ENCODE results near the gene PCDHGA6. TPM values are rescaled to one million over a fixed set of nuclear protein-coding genes. Genes with fewer than 3 reads are reported as not detected.

The PCDHGA6 gene
- total RNA-seq, 2 experiments from 2014 or later: 0.05 to 0.14 TPM

Other genes starting within 250 kb of the PCDHGA6 start
- not detected for gene PCDHB5, start 238.7 kb upstream of the PCDHGA6 start, total RNA-seq
- gene PCDHB6, start 223.8 kb upstream of the PCDHGA6 start, total RNA-seq: not detected
- not detected for gene PCDHB7, start 201.2 kb upstream of the PCDHGA6 start, total RNA-seq
- not detected for gene PCDHB8, start 196.1 kb upstream of the PCDHGA6 start, total RNA-seq
- gene PCDHB16, start 191.5 kb upstream of the PCDHGA6 start, total RNA-seq: not detected
- gene PCDHB9, start 186.7 kb upstream of the PCDHGA6 start, total RNA-seq: not detected
- not detected for gene PCDHB10, start 181.5 kb upstream of the PCDHGA6 start, total RNA-seq
- not detected for gene PCDHB11, start 174.3 kb upstream of the PCDHGA6 start, total RNA-seq
- not detected for gene PCDHB12, start 165.2 kb upstream of the PCDHGA6 start, total RNA-seq
- gene PCDHB13, start 160.0 kb upstream of the PCDHGA6 start, total RNA-seq: not detected
- gene PCDHB14, start 150.5 kb upstream of the PCDHGA6 start, total RNA-seq: not detected
- gene PCDHB15, start 128.5 kb upstream of the PCDHGA6 start, total RNA-seq: not detected
- under 1 TPM; 0.27 to 0.30 TPM for gene SLC25A2, start 69.8 kb upstream of the PCDHGA6 start, total RNA-seq
- gene TAF7, start 53.1 kb upstream of the PCDHGA6 start, total RNA-seq: 10 to 100 TPM; 45.2 to 54.4 TPM
- gene PCDHGA1, start 43.4 kb upstream of the PCDHGA6 start, total RNA-seq: under 1 TPM in 1 of 2 experiments, not detected in 1; 0.05 TPM
- gene PCDHGA2, start 35.1 kb upstream of the PCDHGA6 start, total RNA-seq: not detected
- gene PCDHGA3, start 30.1 kb upstream of the PCDHGA6 start, total RNA-seq: not detected
- gene PCDHGB1, start 23.8 kb upstream of the PCDHGA6 start, total RNA-seq: not detected
- under 1 TPM; 0.11 TPM for gene PCDHGA4, start 18.9 kb upstream of the PCDHGA6 start, total RNA-seq
- under 1 TPM; 0.07 to 0.18 TPM for gene PCDHGB2, start 13.9 kb upstream of the PCDHGA6 start, total RNA-seq
- gene PCDHGA5, start 9.7 kb upstream of the PCDHGA6 start, total RNA-seq: under 1 TPM; 0.07 to 0.09 TPM
- gene PCDHGB3, start 3.6 kb upstream of the PCDHGA6 start, total RNA-seq: not detected
- not detected for gene PCDHGA7, start 8.9 kb downstream of the PCDHGA6 start, total RNA-seq
- gene PCDHGB4, start 13.8 kb downstream of the PCDHGA6 start, total RNA-seq: under 1 TPM in 1 of 2 experiments, not detected in 1; 0.09 TPM
- not detected for gene PCDHGA8, start 18.7 kb downstream of the PCDHGA6 start, total RNA-seq
- under 1 TPM; 0.05 to 0.09 TPM for gene PCDHGB5, start 24.1 kb downstream of the PCDHGA6 start, total RNA-seq
- under 1 TPM in 1 of 2 experiments, not detected in 1; 0.09 TPM for gene PCDHGA9, start 28.9 kb downstream of the PCDHGA6 start, total RNA-seq
- gene PCDHGB6, start 34.1 kb downstream of the PCDHGA6 start, total RNA-seq: not detected
- gene PCDHGA10, start 39.1 kb downstream of the PCDHGA6 start, total RNA-seq: under 1 TPM in 1 of 2 experiments, not detected in 1; 0.07 TPM
- not detected for gene PCDHGB7, start 43.8 kb downstream of the PCDHGA6 start, total RNA-seq
- gene PCDHGA11, start 47.2 kb downstream of the PCDHGA6 start, total RNA-seq: under 1 TPM in 1 of 2 experiments, not detected in 1; 0.07 TPM
- under 1 TPM; 0.07 to 0.09 TPM for gene PCDHGA12, start 56.6 kb downstream of the PCDHGA6 start, total RNA-seq
- under 1 TPM; 0.16 to 0.34 TPM for gene PCDHGC3, start 102.1 kb downstream of the PCDHGA6 start, total RNA-seq
- gene PCDHGC4, start 111.1 kb downstream of the PCDHGA6 start, total RNA-seq: not detected
- not detected for gene PCDHGC5, start 115.2 kb downstream of the PCDHGA6 start, total RNA-seq
- 100 to 1,000 TPM; 185 to 212 TPM for gene DIAPH1, start 245.1 kb downstream of the PCDHGA6 start, total RNA-seq